HCT116 (cell line): ENCODE data around the gene TMSB10.

Experiments
- CTCF ChIP-seq, 3 experiments: fragments of 200-600 bp in 1 of 3; sonication (generic) in 1 of 3; IDR thresholded peaks in 2 of 3; conservative IDR thresholded peaks in 1 of 3; 2 replicates each; pipeline ENCODE4 v1.5.1; 2012 to 2017; ENCODE audit warnings: low read depth in 2 of 3, low read length in 2 of 3, antibody characterized with exemption in 1 of 3, borderline replicate concordance in 1 of 3, control low read depth in 1 of 3, mild to moderate bottlenecking in 1 of 3, mixed read lengths in 1 of 3, mixed run types in 1 of 3, moderate library complexity in 1 of 3; ENCODE audit not compliant: insufficient read depth in 1 of 3
- POLR2A ChIP-seq: IDR thresholded peaks from 2 replicates; pipeline ENCODE4 v1.7.0; 2011; ENCODE audit warnings: borderline replicate concordance; ENCODE audit not compliant: insufficient read depth, insufficient read length; ENCODE audit errors: extremely low read depth

GRCh38 chr2:84861539-84861938 is 43.9 kb upstream of the TMSB10 start:
- TF ChIP-seq POLR2A (no peak), CTCF (IDR thresholded peaks at IDR 0.05 in 2 of 3, conservative IDR thresholded peaks at IDR 0.05 in 1 of 3; ENCODE audit: borderline replicate concordance in 1 of 3, insufficient read depth in 1 of 3, low read depth in 2 of 3, low read length in 2 of 3) (no peak)
